Neural progenitor cell (in vitro differentiated cells): ENCODE results near the gene DESI2. TPM values are rescaled to one million over a fixed set of nuclear protein-coding genes. Genes with fewer than 3 reads are reported as not detected.
"Not testable (repeated sequence)": the region's sequence is repeated elsewhere in the genome, so short reads cannot be mapped to it uniquely, and the experiment has no call there.

ENCODE experiments used
- DNase-seq: peaks from one replicate; pipeline ENCODE4 v3.0.0-alpha.2; 2016; ENCODE audit warnings: low spot score
- H2AFZ ChIP-seq: fragments of 200-600 bp; sonication (generic); replicated peaks from 2 replicates; pipeline ENCODE4 v1.6.1; 2016; ENCODE audit warnings: antibody characterized with exemption
- H3F3A ChIP-seq: fragments of 200-600 bp; sonication (generic); 2 replicates; pipeline ENCODE4 v1.6.1; 2016; ENCODE audit warnings: antibody characterized with exemption, low read depth
- H3K27ac ChIP-seq: fragments of 200-600 bp; sonication (generic); 2 replicates; pipeline ENCODE4 v1.5.1; 2016; ENCODE audit warnings: mild to moderate bottlenecking
- H3K27me3 ChIP-seq: fragments of 200-600 bp; sonication (generic); 2 replicates; pipeline ENCODE4 v1.6.1; 2016; ENCODE audit warnings: mild to moderate bottlenecking, moderate library complexity
- H3K36me3 ChIP-seq: fragments of 200-600 bp; sonication (generic); 2 replicates; pipeline ENCODE4 v1.5.1; 2016
- H3K4me1 ChIP-seq: fragments of 200-600 bp; sonication (generic); 2 replicates; pipeline ENCODE4 v1.6.1; 2016; ENCODE audit warnings: mixed run types
- H3K4me2 ChIP-seq: fragments of 200-600 bp; sonication (generic); 2 replicates; pipeline ENCODE4 v1.6.1; 2016
- H3K4me3 ChIP-seq: fragments of 200-600 bp; sonication (generic); 2 replicates; pipeline ENCODE4 v1.5.1; 2016
- H3K79me2 ChIP-seq: fragments of 200-600 bp; sonication (generic); 2 replicates; pipeline ENCODE4 v1.6.1; 2016; ENCODE audit warnings: low read depth
- H3K9ac ChIP-seq: fragments of 200-600 bp; sonication (generic); 2 replicates; pipeline ENCODE4 v1.6.1; 2016
- H3K9me3 ChIP-seq: fragments of 200-600 bp; sonication (generic); 2 replicates; pipeline ENCODE4 v1.5.1; 2016; ENCODE audit warnings: low read depth
- H4K20me1 ChIP-seq: fragments of 200-600 bp; sonication (generic); 2 replicates; pipeline ENCODE4 v1.6.1; 2016; ENCODE audit warnings: low read depth
- H3K27ac Mint-ChIP-seq: 3 replicates; pipeline ENCODE4 v1.8.0; 2021; ENCODE audit warnings: mixed read lengths
- H3K27me3 Mint-ChIP-seq: 2 replicates; pipeline ENCODE4 v1.8.0; 2022; ENCODE audit warnings: low read depth, mild to moderate bottlenecking, inconsistent platforms, moderate library complexity, mixed read lengths; ENCODE audit not compliant: insufficient read depth
- H3K36me3 Mint-ChIP-seq: 3 replicates; pipeline ENCODE4 v1.8.0; 2021; ENCODE audit warnings: mixed read lengths
- H3K4me1 Mint-ChIP-seq: 3 replicates; pipeline ENCODE4 v1.8.0; 2021; ENCODE audit warnings: mixed read lengths
- H3K4me3 Mint-ChIP-seq: 3 replicates; pipeline ENCODE4 v1.8.0; 2021; ENCODE audit warnings: mild to moderate bottlenecking, moderate library complexity, mixed read lengths
- H3K9me3 Mint-ChIP-seq: 3 replicates; pipeline ENCODE4 v1.8.0; 2020; ENCODE audit warnings: mixed read lengths
- CTCF ChIP-seq: fragments of 200-600 bp; sonication (generic); IDR thresholded peaks from 2 replicates; pipeline ENCODE4 v1.5.1; 2017; ENCODE audit warnings: antibody characterized with exemption, mild to moderate bottlenecking
- EZH2 ChIP-seq: fragments of 200-600 bp; sonication (generic); IDR thresholded peaks from 2 replicates; pipeline ENCODE4 v1.6.1; 2017; ENCODE audit warnings: antibody characterized with exemption, mild to moderate bottlenecking, moderate library complexity
- EZH2phosphoT487 ChIP-seq: fragments of 200-600 bp; sonication (generic); IDR thresholded peaks from 2 replicates; pipeline ENCODE4 v1.6.1; 2017; ENCODE audit warnings: antibody characterized with exemption
- total RNA-seq: library from RNA; depleted of rRNA; stranded (reverse); fragments of >200 nt; gene quantifications from 2 replicates; pipeline ENCODE4 v1.2.3, GENCODE V29; 2015; ENCODE audit warnings: low replicate concordance

DESI2 gene
- total RNA-seq, 1 donor from 2014 or later = 110 TPM

- no peaks in the 10 kb centered on the region for H3K9me3 ChIP-seq
- H3K4me1 Mint-ChIP-seq = no peaks in the 10 kb centered on the region
- H3K9ac ChIP-seq = no peak overlapping the region
- H4K20me1 ChIP-seq = no peaks in the 10 kb centered on the region
- no peak overlapping the region for H2AFZ ChIP-seq
- H3K9me3 Mint-ChIP-seq = peaks cover 6% of the 10 kb centered on the region
- H3K36me3 ChIP-seq = no peaks in the 10 kb centered on the region
- peaks cover 47% of the 10 kb centered on the region for H3K36me3 Mint-ChIP-seq
- peaks cover 92% of the 10 kb centered on the region for H3K79me2 ChIP-seq
- no peaks in the 10 kb centered on the region for H3K4me1 ChIP-seq
- no peaks in the 10 kb centered on the region for H3F3A ChIP-seq
- no peaks in the 10 kb centered on the region for H3K27me3 ChIP-seq
- H3K27ac Mint-ChIP-seq = no peak overlapping the region
- no peak overlapping the region for H3K4me2 ChIP-seq
- no peak for DNase-seq
- H3K4me3 Mint-ChIP-seq = no peak overlapping the region
- peaks cover under 1% of the 10 kb centered on the region for H3K27me3 Mint-ChIP-seq
- TF ChIP-seq EZH2 (no peak), EZH2phosphoT487 (no peak), CTCF (no peak)
- no peak overlapping the region for H3K27ac ChIP-seq
- no peak overlapping the region for H3K4me3 ChIP-seq
Observed at GRCh38 chr1:244678697-244679096, 25.8 kb downstream of the DESI2 start.

GRCh38 chr1:244680667-244681066, 27.7 kb downstream of the DESI2 start:
- H3K9me3 ChIP-seq = no peaks in the 10 kb centered on the region
- H3K4me3 ChIP-seq = no peak overlapping the region
- Mint-ChIP-seq H3K9me3 (peaks cover 2% of the 10 kb centered on the region), H3K4me1 (no peaks in the 10 kb centered on the region), H3K4me3 (no peak overlapping the region), H3K27ac (no peak overlapping the region), H3K27me3 (peaks cover 2% of the 10 kb centered on the region), H3K36me3 (peaks cover 36% of the 10 kb centered on the region)
- no peaks in the 10 kb centered on the region for H3K36me3 ChIP-seq
- no peaks in the 10 kb centered on the region for H3K4me1 ChIP-seq
- H3K79me2 ChIP-seq = peaks cover 88% of the 10 kb centered on the region
- DNase-seq = no peak
- H3K27ac ChIP-seq = no peak overlapping the region
- H3K27me3 ChIP-seq = no peaks in the 10 kb centered on the region
- no peak overlapping the region for H2AFZ ChIP-seq
- H3K4me2 ChIP-seq = no peak overlapping the region
- TF ChIP-seq EZH2phosphoT487 (no peak), CTCF (no peak), EZH2 (no peak)
- no peaks in the 10 kb centered on the region for H3F3A ChIP-seq
- H4K20me1 ChIP-seq = no peaks in the 10 kb centered on the region
- no peak overlapping the region for H3K9ac ChIP-seq

- not testable (repeated sequence) for H3K27me3 Mint-ChIP-seq
Observed at GRCh38 chr1:244682087-244682486, 29.2 kb downstream of the DESI2 start.

GRCh38 chr1:244695937-244696336, 43.0 kb downstream of the DESI2 start:
- no peak overlapping the region for H3K27ac Mint-ChIP-seq
- H3K36me3 ChIP-seq = peaks cover 23% of the 10 kb centered on the region
- H3K27me3 Mint-ChIP-seq = no peaks in the 10 kb centered on the region

More at GRCh38 chr1:244682087-244682486, 29.2 kb downstream of the DESI2 start:
- not testable (repeated sequence) for H3K4me1 Mint-ChIP-seq, H3K9ac ChIP-seq, H3K9me3 ChIP-seq, H3K4me2 ChIP-seq, H3K27me3 ChIP-seq, H3K4me3 ChIP-seq, H3K36me3 ChIP-seq, H3F3A ChIP-seq, H2AFZ ChIP-seq, H3K9me3 Mint-ChIP-seq, H3K4me1 ChIP-seq, DNase-seq, H4K20me1 ChIP-seq, H3K27ac ChIP-seq, H3K4me3 Mint-ChIP-seq
- Mint-ChIP-seq H3K36me3 (peaks cover 32% of the 10 kb centered on the region), H3K27ac (peak overlapping the region; percentile 50)
- peaks cover 74% of the 10 kb centered on the region for H3K79me2 ChIP-seq

More at GRCh38 chr1:244695937-244696336, 43.0 kb downstream of the DESI2 start:
- no peak overlapping the region for H2AFZ ChIP-seq
- H3K9ac ChIP-seq = no peak overlapping the region
- Mint-ChIP-seq H3K9me3 (peaks cover 12% of the 10 kb centered on the region), H3K4me1 (no peaks in the 10 kb centered on the region), H3K36me3 (peaks cover 52% of the 10 kb centered on the region), H3K4me3 (no peak overlapping the region)
- no peak overlapping the region for H3K27ac ChIP-seq
- H3K27me3 ChIP-seq = no peaks in the 10 kb centered on the region
- no peaks in the 10 kb centered on the region for H4K20me1 ChIP-seq
- H3K4me2 ChIP-seq = no peak overlapping the region
- TF ChIP-seq EZH2phosphoT487 (no peak), EZH2 (no peak), CTCF (no peak)
- H3K4me1 ChIP-seq = no peaks in the 10 kb centered on the region
- no peaks in the 10 kb centered on the region for H3K9me3 ChIP-seq
- H3F3A ChIP-seq = no peaks in the 10 kb centered on the region
- H3K79me2 ChIP-seq = no peaks in the 10 kb centered on the region
- DNase-seq = no peak
- no peak overlapping the region for H3K4me3 ChIP-seq
